Testis (tissue), 3 donors: ENCODE data around the gene TWIST2. TPM values are rescaled to one million over a fixed set of nuclear protein-coding genes. Genes with fewer than 3 reads are reported as not detected.
A peak's percentile ranks its signal among the peaks of the same experiment; 100 is the strongest.

Experiments used
- DNase-seq: peaks from one replicate; pipeline ENCODE4 v3.0.0-alpha.2; 2019
- H3K27ac ChIP-seq, 2 donors: fragments of 200-600 bp; sonication (generic); one replicate each; pipeline ENCODE4 v1.5.1; 2019
- H3K27me3 ChIP-seq: fragments of 200-600 bp; sonication (generic); one replicate; pipeline ENCODE4 v1.5.1; 2019
- H3K36me3 ChIP-seq: fragments of 200-600 bp; sonication (generic); one replicate; pipeline ENCODE4 v1.5.1; 2017; ENCODE audit warnings: low read depth; ENCODE audit errors: missing control alignments
- H3K4me1 ChIP-seq: fragments of 200-600 bp; sonication (generic); one replicate; pipeline ENCODE4 v1.5.1; 2019
- H3K4me3 ChIP-seq, 2 donors: fragments of 200-600 bp; sonication (generic); one replicate each; pipeline ENCODE4 v1.5.1; 2017 to 2019
- H3K9me3 ChIP-seq: fragments of 200-600 bp; sonication (generic); one replicate; pipeline ENCODE4 v1.5.1; 2017
- CTCF ChIP-seq, 3 experiments: fragments of 450-650 bp in 2 of 3; fragments of 200-600 bp in 1 of 3; sonication (generic) in 1 of 3; IDR thresholded peaks; one replicate each; pipeline ENCODE4 v1.5.1; 2016 to 2019; ENCODE audit warnings: antibody characterized with exemption in 3 of 3, mild to moderate bottlenecking in 2 of 3, moderate library complexity in 1 of 3
- POLR2A ChIP-seq: fragments of 450-650 bp; IDR thresholded peaks from one replicate; pipeline ENCODE4 v1.6.1; 2017; ENCODE audit warnings: antibody characterized with exemption, mild to moderate bottlenecking, moderate library complexity
- WGBS, 2 donors: methylation state at CpG; one replicate each; pipeline ENCODE4 v1.1.5; 2018; 5-methylcytosine and 5-hydroxymethylcytosine counted together
- intact Hi-C: fragments of 100-400 bp; cut with DNase I; formaldehyde crosslinking; loops from one replicate; pipeline ENCODE4 v1.15.1; 2023; ENCODE audit warnings: low total_unique reads
- polyA plus RNA-seq: library from polyadenylated mRNA; stranded (reverse); fragments of 350-450 nt; fragmentation: Illumina TruSeq; extraction: RNeasy Lipid Tissue Mini Kit (QIAGEN cat#74804); gene quantifications from one replicate; pipeline ENCODE4 v1.2.3, GENCODE V29; 2014; ENCODE audit warnings: low read depth, low replicate concordance; ENCODE audit not compliant: insufficient read depth
- total RNA-seq, 2 donors: library from RNA; depleted of rRNA; stranded (reverse); fragments of >200 nt; gene quantifications; one replicate each; pipeline ENCODE4 v1.2.3, GENCODE V29; 2016

Gene TWIST2
- total and polyA plus RNA-seq, 3 donors from 2014 or later: 5.0 to 11.3 (median 10.3) TPM

- peak overlapping the region in 1 of 2 donors; percentile 29 for H3K4me3 ChIP-seq
- H3K36me3 ChIP-seq: no peaks in the 10 kb centered on the region
- DNase-seq: no peak
- no peaks in the 10 kb centered on the region for H3K27me3 ChIP-seq
- intact Hi-C loops: no loop called here
- H3K27ac ChIP-seq: no peak overlapping the region
- no peaks in the 10 kb centered on the region for H3K9me3 ChIP-seq
- TF ChIP-seq CTCF (IDR thresholded peaks at IDR 0.05): no peak
- TF ChIP-seq POLR2A: no peak
- WGBS, 2 donors: 53 to 59% methylated on average over 7 to 28 of the region's 29 CpGs
- H3K4me1 ChIP-seq: peaks cover 12% of the 10 kb centered on the region
Observed at GRCh38 chr2:238891457-238892203, 43.7 kb downstream of the TWIST2 start.

- TF ChIP-seq CTCF (IDR thresholded peaks at IDR 0.05) (no peak), POLR2A (no peak)
- 65 to 67% methylated on average over 14 of the region's 14 CpGs for WGBS, 2 donors
- no peaks in the 10 kb centered on the region for H3K36me3 ChIP-seq
- intact Hi-C loops: no loop called here
- H3K27me3 ChIP-seq: no peaks in the 10 kb centered on the region
- H3K4me1 ChIP-seq: peaks cover 12% of the 10 kb centered on the region
- H3K4me3 ChIP-seq: peak overlapping the region in 1 of 2 donors; percentile 29
- H3K9me3 ChIP-seq: no peaks in the 10 kb centered on the region
- no peak for DNase-seq
- no peak overlapping the region for H3K27ac ChIP-seq
Observed at GRCh38 chr2:238892204-238892500, 44.3 kb downstream of the TWIST2 start.

- H3K27ac ChIP-seq: peak overlapping the region in 1 of 2 donors; percentile 10
- TF ChIP-seq CTCF (IDR thresholded peaks at IDR 0.05): no peak
- no peak for TF ChIP-seq POLR2A
- H3K9me3 ChIP-seq: no peaks in the 10 kb centered on the region
- no peak for DNase-seq
- no peaks in the 10 kb centered on the region for H3K36me3 ChIP-seq
- H3K4me3 ChIP-seq: no peak overlapping the region
- H3K27me3 ChIP-seq: no peaks in the 10 kb centered on the region
- intact Hi-C loops: no loop called here
- WGBS, 2 donors: 57 to 64% methylated on average over 2 of the region's 2 CpGs
- peaks cover 12% of the 10 kb centered on the region for H3K4me1 ChIP-seq
Observed at GRCh38 chr2:238892796-238893195, 44.9 kb downstream of the TWIST2 start.

- Histone ChIP-seq H3K36me3 (no peaks in the 10 kb centered on the region), H3K4me3 (peak overlapping the region in 1 of 2 donors; percentile 29), H3K4me1 (peaks cover 12% of the 10 kb centered on the region), H3K9me3 (no peaks in the 10 kb centered on the region), H3K27me3 (no peaks in the 10 kb centered on the region), H3K27ac (peak overlapping the region; percentile 10 to 41)
- peak; percentile 54 for DNase-seq
- 45 to 62% methylated on average over 16 to 30 of the region's 30 CpGs for WGBS, 2 donors
- intact Hi-C loops: no loop called here
- TF ChIP-seq POLR2A (no peak), CTCF (IDR thresholded peaks at IDR 0.05) (no peak)
Observed at GRCh38 chr2:238893349-238894000, 45.6 kb downstream of the TWIST2 start.
